PFSK-1 (cell line): Measurements from ENCODE around the gene CNOT8.

Source experiments
- FOXP2 ChIP-seq: optimal IDR thresholded peaks from 2 replicates; pipeline ENCODE3; 2011; ENCODE audit warnings: borderline replicate concordance, control low read depth, inconsistent platforms; ENCODE audit not compliant: insufficient read depth; ENCODE audit errors: extremely low read length, extremely low read depth
- POLR2AphosphoS5 ChIP-seq: IDR thresholded peaks from 2 replicates; pipeline ENCODE4 v1.6.1; 2012; ENCODE audit warnings: low read depth, mild to moderate bottlenecking, control low read depth, low read length, moderate library complexity
- REST ChIP-seq, 2 experiments: IDR thresholded peaks; 2 replicates each; pipeline versions ENCODE4 v1.6.1 to v1.8.0; 2011 to 2012; ENCODE audit warnings: low read depth in 2 of 2, low read length in 2 of 2, control low read depth in 1 of 2, inconsistent platforms in 1 of 2, mild to moderate bottlenecking in 1 of 2, moderate library complexity in 1 of 2; ENCODE audit not compliant: insufficient read depth in 1 of 2
- SIN3A ChIP-seq: IDR thresholded peaks from 2 replicates; pipeline ENCODE4 v1.6.1; 2012; ENCODE audit warnings: mild to moderate bottlenecking, low read length, moderate library complexity, borderline replicate concordance; ENCODE audit not compliant: insufficient read depth
- TAF1 ChIP-seq: IDR thresholded peaks from 2 replicates; pipeline ENCODE4 v1.6.1; 2012; ENCODE audit warnings: low read length, control low read depth, borderline replicate concordance; ENCODE audit not compliant: insufficient read depth

The CNOT8 gene

GRCh38 chr5:154860123-154860522 lies 1.7 kb downstream of the CNOT8 start:
- TF ChIP-seq TAF1 (no peak), POLR2AphosphoS5 (no peak), REST (IDR thresholded peaks at IDR 0.05; ENCODE audit: insufficient read depth in 1 of 2, low read depth in 2 of 2, low read length in 2 of 2) (no peak), FOXP2 (no peak), SIN3A (no peak)

- no peak for TF ChIP-seq TAF1
- TF ChIP-seq FOXP2, result no peak
- TF ChIP-seq POLR2AphosphoS5, result no peak
- TF ChIP-seq REST (IDR thresholded peaks at IDR 0.05; ENCODE audit: insufficient read depth in 1 of 2, low read depth in 2 of 2, low read length in 2 of 2), result no peak
- no peak for TF ChIP-seq SIN3A
Measured at GRCh38 chr5:154860765-154861164, 2.3 kb downstream of the CNOT8 start.

DNA sequence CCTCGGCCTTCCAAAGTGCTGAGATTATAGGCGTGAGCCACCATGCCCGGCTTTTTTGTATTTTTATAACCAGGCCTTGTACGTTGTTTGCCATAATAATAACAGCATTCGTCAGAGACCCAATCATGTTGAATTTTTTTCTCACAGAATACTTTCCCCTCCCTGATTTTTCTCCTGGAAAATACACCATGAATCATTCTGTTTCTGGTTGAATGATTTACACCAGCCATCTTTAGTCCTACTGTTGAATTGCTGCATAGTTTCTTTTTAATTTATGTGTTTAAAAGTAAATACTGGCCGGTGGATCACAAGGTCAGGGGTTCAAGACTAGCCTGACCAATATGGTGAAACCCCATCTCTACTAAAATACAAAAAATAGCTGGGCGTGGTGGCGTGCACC lies 3.5 kb downstream of the CNOT8 start:
- TF ChIP-seq SIN3A, result no peak
- TF ChIP-seq POLR2AphosphoS5, result no peak
- TF ChIP-seq FOXP2, result no peak
- no peak for TF ChIP-seq REST (IDR thresholded peaks at IDR 0.05; ENCODE audit: insufficient read depth in 1 of 2, low read depth in 2 of 2, low read length in 2 of 2)
- no peak for TF ChIP-seq TAF1

DNA sequence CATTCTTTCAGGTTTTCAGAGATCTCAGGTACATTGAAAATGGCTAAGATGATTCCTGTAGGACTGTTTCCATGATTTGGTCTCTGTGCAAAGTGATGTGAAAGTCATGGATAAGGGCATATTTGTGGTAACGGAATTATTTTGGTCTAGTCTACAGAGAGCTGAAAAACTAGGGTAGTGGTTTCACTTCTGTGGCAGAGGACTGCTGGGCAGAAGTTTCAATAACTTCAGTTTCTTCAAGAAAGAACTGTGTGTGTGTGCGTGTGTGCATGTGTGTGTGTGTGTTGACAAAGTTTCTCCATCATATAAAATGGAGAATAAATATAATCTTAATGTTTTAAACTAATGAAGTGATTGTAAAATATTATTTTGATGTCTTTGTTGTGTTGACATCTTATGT lies 4.3 kb downstream of the CNOT8 start:
- no peak for TF ChIP-seq SIN3A
- no peak for TF ChIP-seq POLR2AphosphoS5
- TF ChIP-seq TAF1, result no peak
- no peak for TF ChIP-seq FOXP2
- no peak for TF ChIP-seq REST (IDR thresholded peaks at IDR 0.05; ENCODE audit: insufficient read depth in 1 of 2, low read depth in 2 of 2, low read length in 2 of 2)

DNA sequence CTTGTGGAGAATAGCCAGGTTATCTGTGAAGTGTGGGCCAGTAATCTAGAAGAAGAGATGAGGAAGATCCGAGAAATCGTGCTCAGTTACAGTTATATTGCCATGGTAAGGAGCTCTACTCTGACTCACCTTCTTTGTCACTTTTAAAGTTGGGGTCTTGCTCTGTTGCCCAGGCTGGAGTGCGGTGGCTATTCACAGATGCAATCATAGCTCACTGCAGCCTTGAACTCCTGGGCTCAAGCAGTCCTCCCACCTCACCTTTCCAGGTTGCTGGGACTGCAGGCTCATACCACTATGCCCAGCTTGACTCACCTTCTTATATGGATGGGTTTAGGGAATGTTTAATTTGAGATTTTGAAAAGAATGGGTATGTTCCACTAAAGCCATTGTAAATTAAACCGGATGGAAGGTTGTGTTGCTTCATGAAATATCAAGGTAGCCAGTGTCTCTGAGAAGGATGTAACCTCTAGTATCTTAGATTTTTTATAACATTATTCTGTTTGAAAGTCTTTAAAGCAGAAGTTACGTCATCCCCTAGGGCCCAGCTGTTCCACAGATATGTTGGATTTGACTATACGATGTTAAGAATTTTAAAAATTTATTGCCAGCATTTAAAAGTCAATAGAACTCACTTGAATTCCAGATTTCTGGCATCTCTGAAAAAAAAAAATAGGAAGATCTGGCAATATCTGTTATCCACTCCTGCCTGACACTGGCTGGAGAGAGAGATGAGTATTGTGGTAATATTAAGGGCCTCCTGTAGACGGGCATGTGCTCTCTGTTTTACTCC lies 5.1 kb downstream of the CNOT8 start:
- no peak for TF ChIP-seq FOXP2
- TF ChIP-seq TAF1, result no peak
- no peak for TF ChIP-seq SIN3A
- no peak for TF ChIP-seq REST (IDR thresholded peaks at IDR 0.05; ENCODE audit: insufficient read depth in 1 of 2, low read depth in 2 of 2, low read length in 2 of 2)
- no peak for TF ChIP-seq POLR2AphosphoS5
